ENCODE data around the gene UPK3B. TPM values are rescaled to one million over a fixed set of nuclear protein-coding genes. Genes with fewer than 3 reads are reported as not detected.

Gene UPK3B
- total and polyA plus RNA-seq, 2 of the 13 experiments (the other 11 are each of a cell fraction or from before 2014, with no cell fraction given) = not detected

DNA sequence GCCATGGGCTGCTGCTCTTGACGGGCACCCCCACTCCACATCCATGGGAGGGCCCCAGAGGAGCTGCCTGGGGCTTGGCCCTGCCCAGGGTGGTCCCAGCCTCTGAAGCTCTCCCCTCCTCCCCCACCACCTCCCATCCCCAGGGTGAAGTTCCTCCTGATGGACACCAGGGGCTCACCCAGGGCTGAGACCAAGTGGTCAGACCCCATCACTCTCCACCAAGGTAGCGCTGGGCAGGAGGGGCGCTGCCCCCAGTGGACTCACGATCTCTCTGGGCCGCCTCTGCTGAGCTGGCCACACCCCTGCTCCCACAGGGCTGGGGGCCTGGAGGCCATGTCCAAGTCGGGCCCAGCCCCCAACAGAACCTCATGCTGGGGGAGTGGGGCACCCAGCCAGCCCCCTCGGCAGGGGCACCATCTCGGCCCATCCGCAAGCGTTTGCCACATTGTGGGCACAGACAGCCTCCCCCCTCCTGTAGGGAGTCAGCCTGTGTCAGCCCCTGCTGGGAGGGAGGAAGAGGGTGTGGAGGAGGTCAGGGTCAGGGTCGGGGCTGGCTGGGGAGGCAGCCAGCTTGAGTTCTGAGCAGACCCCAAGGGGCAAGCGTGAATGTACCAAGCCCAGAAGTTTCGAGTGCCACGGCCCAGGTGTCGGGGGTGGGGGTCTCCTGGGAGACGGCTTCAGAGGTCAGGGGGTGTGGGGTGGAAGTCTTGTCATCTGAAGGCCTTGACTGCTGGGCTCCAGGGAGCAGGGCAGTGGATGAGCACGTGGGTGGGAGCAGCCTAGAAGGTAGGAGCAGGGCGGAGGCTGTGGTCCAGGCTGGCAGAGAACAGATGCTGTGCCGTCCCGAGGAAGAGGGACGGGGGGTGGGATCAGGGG is 2.8 kb downstream of the UPK3B start (continued):
- TF ChIP-seq ZNF10 (CRISPR knock-in tag; IDR thresholded peaks at IDR 0.05; ENCODE audit: borderline replicate concordance, low read depth) (no peak), ZNF780A (CRISPR knock-in tag; IDR thresholded peaks at IDR 0.05) (no peak), ZBTB21 (CRISPR knock-in tag; IDR thresholded peaks at IDR 0.05) (no peak), ZNF644 (CRISPR knock-in tag; IDR thresholded peaks at IDR 0.05; ENCODE audit: low read depth) (no peak), ZSCAN29 (CRISPR knock-in tag; conservative IDR thresholded peaks at IDR 0.05) (no peak), FOSL1 (CRISPR knock-in tag; IDR thresholded peaks at IDR 0.05; ENCODE audit: borderline replicate concordance) (no peak), ZFP90 (CRISPR knock-in tag; IDR thresholded peaks at IDR 0.05; ENCODE audit: borderline replicate concordance) (no peak), MLLT10 (CRISPR knock-in tag; IDR thresholded peaks at IDR 0.05) (no peak), TCF7L2 (IDR thresholded peaks at IDR 0.05; ENCODE audit: low read depth, low read length) (no peak), ZKSCAN8 (CRISPR knock-in tag; IDR thresholded peaks at IDR 0.05; ENCODE audit: borderline replicate concordance) (no peak), NPAS2 (CRISPR knock-in tag; IDR thresholded peaks at IDR 0.05; ENCODE audit: borderline replicate concordance) (no peak)
- TF ChIP-seq, protein P1, sequence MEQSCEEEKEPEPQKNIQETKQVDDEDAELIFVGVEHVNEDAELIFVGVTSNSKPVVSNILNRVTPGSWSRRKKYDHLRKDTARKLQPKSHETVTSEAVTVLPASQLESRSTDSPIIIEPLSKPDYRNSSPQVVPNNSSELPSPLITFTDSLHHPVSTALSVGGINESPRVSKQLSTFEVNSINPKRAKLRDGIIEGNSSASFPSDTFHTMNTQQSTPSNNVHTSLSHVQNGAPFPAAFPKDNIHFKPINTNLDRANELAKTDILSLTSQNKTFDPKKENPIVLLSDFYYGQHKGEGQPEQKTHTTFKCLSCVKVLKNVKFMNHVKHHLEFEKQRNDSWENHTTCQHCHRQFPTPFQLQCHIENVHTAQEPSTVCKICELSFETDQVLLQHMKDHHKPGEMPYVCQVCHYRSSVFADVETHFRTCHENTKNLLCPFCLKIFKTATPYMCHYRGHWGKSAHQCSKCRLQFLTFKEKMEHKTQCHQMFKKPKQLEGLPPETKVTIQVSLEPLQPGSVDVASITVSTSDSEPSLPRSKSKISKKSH (CRISPR knock-in tag; IDR thresholded peaks at IDR 0.05; ENCODE audit: borderline replicate concordance) = 0 out of 2 replicates have a peak, but pooled peaks have one; percentile 21
- TF ChIP-seq, protein P2, sequence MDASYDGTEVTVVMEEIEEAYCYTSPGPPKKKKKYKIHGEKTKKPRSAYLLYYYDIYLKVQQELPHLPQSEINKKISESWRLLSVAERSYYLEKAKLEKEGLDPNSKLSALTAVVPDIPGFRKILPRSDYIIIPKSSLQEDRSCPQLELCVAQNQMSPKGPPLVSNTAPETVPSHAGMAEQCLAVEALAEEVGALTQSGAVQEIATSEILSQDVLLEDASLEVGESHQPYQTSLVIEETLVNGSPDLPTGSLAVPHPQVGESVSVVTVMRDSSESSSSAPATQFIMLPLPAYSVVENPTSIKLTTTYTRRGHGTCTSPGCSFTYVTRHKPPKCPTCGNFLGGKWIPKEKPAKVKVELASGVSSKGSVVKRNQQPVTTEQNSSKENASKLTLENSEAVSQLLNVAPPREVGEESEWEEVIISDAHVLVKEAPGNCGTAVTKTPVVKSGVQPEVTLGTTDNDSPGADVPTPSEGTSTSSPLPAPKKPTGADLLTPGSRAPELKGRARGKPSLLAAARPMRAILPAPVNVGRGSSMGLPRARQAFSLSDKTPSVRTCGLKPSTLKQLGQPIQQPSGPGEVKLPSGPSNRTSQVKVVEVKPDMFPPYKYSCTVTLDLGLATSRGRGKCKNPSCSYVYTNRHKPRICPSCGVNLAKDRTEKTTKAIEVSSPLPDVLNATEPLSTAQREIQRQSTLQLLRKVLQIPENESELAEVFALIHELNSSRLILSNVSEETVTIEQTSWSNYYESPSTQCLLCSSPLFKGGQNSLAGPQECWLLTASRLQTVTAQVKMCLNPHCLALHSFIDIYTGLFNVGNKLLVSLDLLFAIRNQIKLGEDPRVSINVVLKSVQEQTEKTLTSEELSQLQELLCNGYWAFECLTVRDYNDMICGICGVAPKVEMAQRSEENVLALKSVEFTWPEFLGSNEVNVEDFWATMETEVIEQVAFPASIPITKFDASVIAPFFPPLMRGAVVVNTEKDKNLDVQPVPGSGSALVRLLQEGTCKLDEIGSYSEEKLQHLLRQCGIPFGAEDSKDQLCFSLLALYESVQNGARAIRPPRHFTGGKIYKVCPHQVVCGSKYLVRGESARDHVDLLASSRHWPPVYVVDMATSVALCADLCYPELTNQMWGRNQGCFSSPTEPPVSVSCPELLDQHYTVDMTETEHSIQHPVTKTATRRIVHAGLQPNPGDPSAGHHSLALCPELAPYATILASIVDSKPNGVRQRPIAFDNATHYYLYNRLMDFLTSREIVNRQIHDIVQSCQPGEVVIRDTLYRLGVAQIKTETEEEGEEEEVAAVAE (CRISPR knock-in tag; IDR thresholded peaks at IDR 0.05; ENCODE audit: borderline replicate concordance) = no peak
- TF ChIP-seq, protein P3, sequence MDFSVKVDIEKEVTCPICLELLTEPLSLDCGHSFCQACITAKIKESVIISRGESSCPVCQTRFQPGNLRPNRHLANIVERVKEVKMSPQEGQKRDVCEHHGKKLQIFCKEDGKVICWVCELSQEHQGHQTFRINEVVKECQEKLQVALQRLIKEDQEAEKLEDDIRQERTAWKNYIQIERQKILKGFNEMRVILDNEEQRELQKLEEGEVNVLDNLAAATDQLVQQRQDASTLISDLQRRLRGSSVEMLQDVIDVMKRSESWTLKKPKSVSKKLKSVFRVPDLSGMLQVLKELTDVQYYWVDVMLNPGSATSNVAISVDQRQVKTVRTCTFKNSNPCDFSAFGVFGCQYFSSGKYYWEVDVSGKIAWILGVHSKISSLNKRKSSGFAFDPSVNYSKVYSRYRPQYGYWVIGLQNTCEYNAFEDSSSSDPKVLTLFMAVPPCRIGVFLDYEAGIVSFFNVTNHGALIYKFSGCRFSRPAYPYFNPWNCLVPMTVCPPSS (IDR thresholded peaks at IDR 0.05) = no peak
- TF ChIP-seq, protein P4, sequence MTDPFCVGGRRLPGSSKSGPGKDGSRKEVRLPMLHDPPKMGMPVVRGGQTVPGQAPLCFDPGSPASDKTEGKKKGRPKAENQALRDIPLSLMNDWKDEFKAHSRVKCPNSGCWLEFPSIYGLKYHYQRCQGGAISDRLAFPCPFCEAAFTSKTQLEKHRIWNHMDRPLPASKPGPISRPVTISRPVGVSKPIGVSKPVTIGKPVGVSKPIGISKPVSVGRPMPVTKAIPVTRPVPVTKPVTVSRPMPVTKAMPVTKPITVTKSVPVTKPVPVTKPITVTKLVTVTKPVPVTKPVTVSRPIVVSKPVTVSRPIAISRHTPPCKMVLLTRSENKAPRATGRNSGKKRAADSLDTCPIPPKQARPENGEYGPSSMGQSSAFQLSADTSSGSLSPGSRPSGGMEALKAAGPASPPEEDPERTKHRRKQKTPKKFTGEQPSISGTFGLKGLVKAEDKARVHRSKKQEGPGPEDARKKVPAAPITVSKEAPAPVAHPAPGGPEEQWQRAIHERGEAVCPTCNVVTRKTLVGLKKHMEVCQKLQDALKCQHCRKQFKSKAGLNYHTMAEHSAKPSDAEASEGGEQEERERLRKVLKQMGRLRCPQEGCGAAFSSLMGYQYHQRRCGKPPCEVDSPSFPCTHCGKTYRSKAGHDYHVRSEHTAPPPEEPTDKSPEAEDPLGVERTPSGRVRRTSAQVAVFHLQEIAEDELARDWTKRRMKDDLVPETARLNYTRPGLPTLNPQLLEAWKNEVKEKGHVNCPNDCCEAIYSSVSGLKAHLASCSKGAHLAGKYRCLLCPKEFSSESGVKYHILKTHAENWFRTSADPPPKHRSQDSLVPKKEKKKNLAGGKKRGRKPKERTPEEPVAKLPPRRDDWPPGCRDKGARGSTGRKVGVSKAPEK (CRISPR knock-in tag; IDR thresholded peaks at IDR 0.05; ENCODE audit: borderline replicate concordance) = no peak
- TF ChIP-seq, protein P5, sequence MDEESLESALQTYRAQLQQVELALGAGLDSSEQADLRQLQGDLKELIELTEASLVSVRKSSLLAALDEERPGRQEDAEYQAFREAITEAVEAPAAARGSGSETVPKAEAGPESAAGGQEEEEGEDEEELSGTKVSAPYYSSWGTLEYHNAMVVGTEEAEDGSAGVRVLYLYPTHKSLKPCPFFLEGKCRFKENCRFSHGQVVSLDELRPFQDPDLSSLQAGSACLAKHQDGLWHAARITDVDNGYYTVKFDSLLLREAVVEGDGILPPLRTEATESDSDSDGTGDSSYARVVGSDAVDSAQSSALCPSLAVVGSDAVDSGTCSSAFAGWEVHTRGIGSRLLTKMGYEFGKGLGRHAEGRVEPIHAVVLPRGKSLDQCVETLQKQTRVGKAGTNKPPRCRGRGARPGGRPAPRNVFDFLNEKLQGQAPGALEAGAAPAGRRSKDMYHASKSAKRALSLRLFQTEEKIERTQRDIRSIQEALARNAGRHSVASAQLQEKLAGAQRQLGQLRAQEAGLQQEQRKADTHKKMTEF (CRISPR knock-in tag; IDR thresholded peaks at IDR 0.05) = peak; percentile 37; the same call in 1 of the 2 replicates

Data from HepG2 (cell line).